Activated CD8-positive, alpha-beta memory T cell treated with anti-CD3 and anti-CD28 coated beads for 1 hour (primary cell): ENCODE measurements around the gene CCDC186.

Experiments used
- DNase-seq, 2 donors: peaks; one replicate each; pipeline ENCODE4 v3.0.0-alpha.2; 2020; ENCODE audit warnings: low read depth in 1 of 2; ENCODE audit errors: extremely low read depth in 1 of 2

The CCDC186 gene

DNA sequence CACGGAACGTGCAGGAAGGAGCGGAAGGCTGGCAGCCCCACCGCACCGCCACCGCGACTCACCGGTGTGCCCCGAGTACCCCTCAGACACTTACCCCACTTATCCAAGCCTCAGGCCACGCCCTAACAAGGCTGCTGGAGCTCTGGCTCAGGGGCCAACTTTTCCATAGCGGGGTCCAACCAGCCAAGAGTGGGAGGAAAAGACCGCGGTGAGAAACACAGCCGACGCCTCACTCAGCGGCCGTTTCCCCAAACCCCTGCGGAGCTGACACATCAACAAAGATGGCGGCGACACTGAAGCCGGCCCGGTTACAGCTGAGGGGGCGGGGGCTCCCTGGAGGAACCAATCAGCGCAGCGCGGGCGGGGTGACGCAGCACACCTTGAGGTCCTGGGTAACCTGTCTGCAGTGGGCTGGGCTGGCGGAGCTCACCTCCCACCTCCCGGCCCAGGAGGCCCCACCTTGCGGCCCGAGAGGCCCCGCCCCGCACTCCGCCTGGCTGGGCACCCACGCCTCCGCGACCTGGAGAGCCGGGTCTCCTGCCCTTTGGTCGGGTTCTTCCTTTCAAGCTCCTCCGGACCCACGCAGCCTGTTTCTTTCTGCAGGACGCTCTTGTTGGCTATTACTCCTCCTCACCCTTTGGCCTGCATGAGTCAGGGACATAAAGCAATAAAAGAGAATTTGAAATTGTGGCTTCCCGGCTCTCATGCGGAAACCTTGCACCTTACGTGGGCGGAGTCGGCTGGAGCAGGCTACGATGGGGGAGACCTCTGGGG is at the start of gene CCDC186:
CCDC186 (minus strand) TSS at position 283 of the 774 bp plus-strand sequence. CDS start 10,935 bp downstream, outside the sequence.
- DNase-seq = peak; percentile 96

DNA sequence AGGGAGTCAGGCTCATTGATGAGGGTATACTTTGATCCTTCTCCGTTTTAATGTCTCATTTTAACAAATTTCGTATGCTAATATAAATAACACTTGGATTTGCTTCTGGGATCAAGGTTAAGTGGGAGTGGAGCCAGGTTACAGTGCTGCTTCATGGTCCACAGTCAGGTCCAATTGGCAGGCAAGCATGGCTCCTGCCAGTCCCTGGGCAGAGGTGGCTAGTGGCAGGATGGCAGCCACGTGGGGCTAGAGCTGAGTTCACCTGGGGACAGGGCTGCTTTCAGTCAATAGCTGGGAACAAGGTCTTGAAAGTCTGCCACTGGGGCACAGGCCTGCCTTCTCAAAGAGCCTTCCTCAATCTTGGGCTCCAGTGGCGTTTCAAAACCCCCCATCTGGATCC is 49.1 kb upstream of the CCDC186 start:
- no peak for DNase-seq

- no peak for DNase-seq
Measured at GRCh38 chr10:114221235-114221634, 47.2 kb upstream of the CCDC186 start.

DNA sequence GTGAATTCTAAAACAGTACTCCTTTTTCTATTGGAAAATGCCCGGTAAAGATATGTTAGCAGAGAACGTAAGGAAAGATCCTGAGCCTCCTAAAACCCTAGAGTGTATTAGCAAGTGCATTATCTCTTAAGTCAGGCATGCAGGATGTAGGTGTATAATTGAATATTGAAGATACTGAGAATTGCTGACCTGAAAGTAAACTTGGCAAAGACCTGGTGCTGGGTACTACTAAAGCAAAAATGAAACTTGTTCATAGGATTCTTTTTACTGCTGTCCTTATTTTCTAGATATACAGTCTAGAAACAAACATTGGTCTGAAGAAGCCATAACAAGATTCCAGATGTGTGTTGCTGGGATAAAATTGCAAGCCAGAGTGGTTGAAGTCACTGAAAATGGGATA is 46.3 kb upstream of the CCDC186 start:
- no peak for DNase-seq

DNA sequence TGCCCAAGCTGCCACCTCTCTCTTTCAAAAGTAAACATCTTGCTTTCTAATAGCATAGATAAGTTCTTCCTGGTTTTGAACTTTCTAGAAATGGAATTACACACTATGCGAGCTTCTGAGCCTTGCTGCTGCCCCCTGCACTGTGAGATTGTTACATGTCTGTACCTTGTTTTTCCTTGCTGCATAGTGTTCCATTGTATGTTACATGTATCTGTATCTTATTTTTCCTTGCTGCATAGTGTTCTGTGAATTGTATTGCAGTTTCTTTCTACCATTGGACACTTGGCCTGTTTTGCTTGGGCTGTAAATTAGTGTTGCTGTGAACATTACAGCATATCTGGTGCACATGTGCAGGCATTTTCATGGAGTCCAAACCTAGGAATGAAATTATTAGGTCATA is 41.0 kb upstream of the CCDC186 start:
- no peak for DNase-seq

DNA sequence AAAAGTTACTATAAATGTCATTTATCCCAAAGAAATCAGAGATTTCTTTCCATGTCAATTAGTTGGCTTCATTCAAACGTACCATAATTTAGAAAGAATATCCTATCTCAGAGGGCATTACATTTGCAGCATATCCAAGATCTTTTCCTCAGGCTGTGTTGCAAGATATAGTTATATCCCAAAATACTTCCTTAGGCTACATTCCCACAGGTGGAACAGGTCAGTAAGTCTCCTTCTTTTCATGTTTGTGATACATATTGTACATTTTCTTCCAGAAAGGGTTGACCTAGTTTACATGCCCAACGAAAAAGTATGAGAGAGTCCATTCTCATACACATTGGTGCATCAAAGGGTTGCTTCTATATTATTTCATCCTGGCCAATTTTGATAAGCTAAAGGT is 38.1 kb upstream of the CCDC186 start:
- DNase-seq = no peak

DNA sequence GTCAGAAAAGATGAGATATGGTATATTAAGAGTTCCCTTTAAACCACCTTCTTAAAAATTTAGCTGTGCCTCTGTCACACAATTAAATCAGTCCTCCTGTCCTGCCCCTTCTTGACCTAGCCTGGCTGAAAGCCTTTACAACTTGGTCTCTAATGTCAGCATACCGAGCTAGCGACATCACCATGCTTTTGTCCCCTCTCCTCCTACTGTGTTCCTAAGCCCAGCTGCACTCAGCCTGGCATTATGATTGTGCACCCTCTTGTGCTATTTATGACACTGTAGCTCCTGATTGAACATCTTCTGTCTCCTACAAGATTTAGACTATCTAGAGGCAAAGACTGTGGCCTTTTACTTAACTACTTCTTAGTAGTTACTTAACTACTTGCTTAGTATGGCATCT is 34.3 kb upstream of the CCDC186 start:
- DNase-seq = no peak

- DNase-seq = no peak
Measured at GRCh38 chr10:114207349-114207748, 33.3 kb upstream of the CCDC186 start.

DNA sequence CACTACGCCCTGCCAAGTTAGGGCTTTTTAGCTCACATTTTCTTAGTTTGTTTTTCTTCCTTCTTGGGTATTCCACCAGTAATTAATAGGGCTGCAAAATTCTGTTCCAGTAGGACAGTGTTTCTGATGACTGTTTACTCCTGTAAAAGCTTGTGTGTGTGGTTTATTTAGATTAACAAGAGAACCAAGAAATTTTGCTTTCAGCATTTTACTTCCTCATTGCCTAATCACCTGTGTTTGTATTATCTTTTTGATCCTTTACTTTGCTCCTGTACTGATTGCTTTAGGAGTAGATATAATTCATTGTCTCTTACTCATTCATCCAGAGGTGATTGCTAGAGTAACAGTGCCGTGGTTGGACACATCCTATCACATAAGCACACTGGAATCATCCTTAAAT is 32.9 kb upstream of the CCDC186 start:
- DNase-seq = no peak

- no peak for DNase-seq
Measured at GRCh38 chr10:114202812-114203211, 28.8 kb upstream of the CCDC186 start.

- DNase-seq = no peak
Measured at GRCh38 chr10:114199239-114199638, 25.2 kb upstream of the CCDC186 start.

DNA sequence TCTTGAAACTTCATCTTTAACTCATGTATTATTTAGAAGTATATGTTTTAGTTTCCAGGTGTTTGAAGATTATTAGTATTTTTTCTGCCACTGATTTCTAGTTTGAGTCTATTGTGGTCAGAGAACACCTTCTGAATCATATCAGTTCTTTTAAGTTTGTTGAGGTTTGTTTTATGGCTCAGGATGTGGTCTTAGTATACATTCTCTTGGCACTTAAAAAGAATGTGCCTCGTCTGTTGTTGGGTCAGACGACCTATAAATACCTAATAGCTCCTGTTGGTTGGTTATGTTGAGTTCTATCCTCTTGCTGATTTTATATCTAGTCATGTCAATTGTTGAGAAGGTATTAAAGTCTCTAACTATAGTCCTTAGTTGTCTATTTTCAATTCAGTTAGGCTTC is 21.1 kb upstream of the CCDC186 start:
- DNase-seq = no peak

DNA sequence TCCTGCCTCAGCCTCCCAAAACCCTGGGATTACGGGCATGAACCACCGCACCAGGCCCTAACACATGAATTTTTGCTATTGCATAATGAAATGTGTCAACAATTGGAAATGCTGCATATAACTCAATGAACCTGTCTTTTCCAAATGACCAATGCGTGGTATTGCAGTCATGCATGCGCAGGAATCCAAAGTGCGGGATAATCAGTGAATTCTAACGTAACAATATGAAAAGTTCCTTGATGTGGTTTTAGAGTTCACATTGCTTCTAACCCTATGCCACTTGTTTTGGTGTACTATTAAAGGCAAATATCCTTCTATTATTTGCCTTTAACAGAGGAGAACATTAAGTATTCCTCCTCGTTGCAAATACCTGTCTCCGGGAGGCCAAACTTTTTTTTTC is 15.7 kb upstream of the CCDC186 start:
- DNase-seq = no peak

- DNase-seq = no peak
Measured at GRCh38 chr10:114188900-114189299, 14.9 kb upstream of the CCDC186 start.

DNA sequence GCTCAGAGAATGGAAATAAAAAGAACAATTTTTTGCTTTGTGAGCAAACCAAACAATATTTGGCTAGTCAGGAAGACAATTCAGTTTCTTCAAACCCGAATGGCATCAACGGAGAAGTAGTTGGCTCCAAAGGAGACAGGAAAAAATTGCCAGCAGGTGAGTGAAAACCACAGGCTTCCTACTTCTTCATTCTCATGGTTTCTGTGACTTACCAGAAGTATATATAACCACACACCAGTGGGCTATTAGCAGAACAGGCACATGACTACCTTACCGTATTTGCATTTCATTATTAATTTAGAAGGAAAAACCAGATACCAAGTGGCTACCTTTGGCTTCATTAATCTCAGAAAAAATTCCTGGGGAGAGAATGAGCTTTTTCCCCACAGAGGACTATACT is 14.0 kb upstream of the CCDC186 start:
- DNase-seq = no peak

GRCh38 chr10:114184276-114184675 is 10.3 kb upstream of the CCDC186 start:
- no peak for DNase-seq

- no peak for DNase-seq
Measured at GRCh38 chr10:114183563-114183962, 9.6 kb upstream of the CCDC186 start.

GRCh38 chr10:114181971-114182370 is 8.0 kb upstream of the CCDC186 start:
- DNase-seq = no peak

- no peak for DNase-seq
Measured at GRCh38 chr10:114180937-114181336, 6.9 kb upstream of the CCDC186 start.

GRCh38 chr10:114179747-114180146 is 5.7 kb upstream of the CCDC186 start:
- DNase-seq = no peak

DNA sequence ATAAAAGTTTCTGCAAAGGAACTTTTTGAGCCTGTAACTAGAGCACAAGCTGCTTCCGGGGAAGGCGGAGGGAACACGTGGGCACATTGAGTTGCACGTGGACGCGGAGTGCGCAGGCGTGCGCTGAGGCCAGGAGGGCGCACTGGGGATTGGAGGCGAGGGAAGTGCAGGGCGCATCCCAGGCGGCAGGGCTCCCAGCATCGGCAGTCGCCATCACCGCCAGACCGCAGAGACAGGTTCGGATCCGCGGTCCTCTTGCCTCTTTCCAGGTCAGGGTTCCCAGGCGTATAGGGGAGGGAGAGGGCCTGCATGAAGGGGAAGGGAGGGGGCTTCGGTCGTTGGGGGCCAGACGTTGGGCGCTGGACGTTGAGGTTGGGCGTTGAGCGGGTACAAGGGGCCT is 5.1 kb upstream of the CCDC186 start, which contains the start of gene TDRD1:
TDRD1 (plus strand) TSS at position 206 of the 400 bp plus-strand sequence. CDS start 8,479 bp downstream, outside the sequence.
- DNase-seq = no peak

GRCh38 chr10:114176511-114176910 is 2.5 kb upstream of the CCDC186 start:
- no peak for DNase-seq

- DNase-seq = no peak
Measured at GRCh38 chr10:114175667-114176066, 1.7 kb upstream of the CCDC186 start.
